ENCODE measurements around the gene HJV.

Gene HJV

DNA sequence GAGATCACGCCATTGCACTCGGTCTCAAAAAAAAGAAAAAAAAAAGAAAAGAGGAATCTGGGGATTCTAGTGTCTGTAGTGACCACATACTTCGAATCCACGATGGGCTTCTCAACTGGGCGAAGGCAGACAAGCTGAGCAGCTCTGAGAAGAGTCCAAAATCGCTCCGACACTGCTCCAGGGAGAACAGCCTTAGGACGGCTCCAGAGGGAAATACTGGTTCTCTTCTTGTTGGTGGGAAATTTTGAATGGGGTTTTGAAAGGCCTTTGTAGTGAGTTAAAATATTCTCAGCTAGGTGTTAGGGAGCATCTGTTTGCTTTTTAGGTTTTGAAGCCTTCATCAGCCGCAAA, 18.3 kb upstream of the HJV start:
- no peaks in the 10 kb centered on the region for H4K20me1 ChIP-seq (ENCODE audit: insufficient read depth, low read length, poor library complexity, severe bottlenecking)
- peaks cover 15% of the 10 kb centered on the region for H3F3A ChIP-seq (ENCODE audit: low read depth)
- H3K9me2 ChIP-seq (replicated peaks; ENCODE audit: low read depth, low read length), result no peaks in the 10 kb centered on the region
- H3K9me3 ChIP-seq (ENCODE audit: insufficient read depth, low read depth, low read length), result no peaks in the 10 kb centered on the region
- H3K36me3 ChIP-seq (ENCODE audit: insufficient read depth, low read length), result no peaks in the 10 kb centered on the region
- no peaks in the 10 kb centered on the region for H3K27me3 ChIP-seq (ENCODE audit: insufficient read depth, low read length, poor library complexity, severe bottlenecking)
- H3K9ac ChIP-seq (ENCODE audit: low read depth, low read length, poor library complexity, severe bottlenecking), result no peak overlapping the region
- peaks cover 8% of the 10 kb centered on the region for H3K4me1 ChIP-seq (ENCODE audit: insufficient read depth, low read length, poor library complexity, severe bottlenecking)
- TF ChIP-seq EZH2phosphoT487 (IDR thresholded peaks at IDR 0.05; ENCODE audit: borderline replicate concordance), result no peak
- TF ChIP-seq, protein P1, sequence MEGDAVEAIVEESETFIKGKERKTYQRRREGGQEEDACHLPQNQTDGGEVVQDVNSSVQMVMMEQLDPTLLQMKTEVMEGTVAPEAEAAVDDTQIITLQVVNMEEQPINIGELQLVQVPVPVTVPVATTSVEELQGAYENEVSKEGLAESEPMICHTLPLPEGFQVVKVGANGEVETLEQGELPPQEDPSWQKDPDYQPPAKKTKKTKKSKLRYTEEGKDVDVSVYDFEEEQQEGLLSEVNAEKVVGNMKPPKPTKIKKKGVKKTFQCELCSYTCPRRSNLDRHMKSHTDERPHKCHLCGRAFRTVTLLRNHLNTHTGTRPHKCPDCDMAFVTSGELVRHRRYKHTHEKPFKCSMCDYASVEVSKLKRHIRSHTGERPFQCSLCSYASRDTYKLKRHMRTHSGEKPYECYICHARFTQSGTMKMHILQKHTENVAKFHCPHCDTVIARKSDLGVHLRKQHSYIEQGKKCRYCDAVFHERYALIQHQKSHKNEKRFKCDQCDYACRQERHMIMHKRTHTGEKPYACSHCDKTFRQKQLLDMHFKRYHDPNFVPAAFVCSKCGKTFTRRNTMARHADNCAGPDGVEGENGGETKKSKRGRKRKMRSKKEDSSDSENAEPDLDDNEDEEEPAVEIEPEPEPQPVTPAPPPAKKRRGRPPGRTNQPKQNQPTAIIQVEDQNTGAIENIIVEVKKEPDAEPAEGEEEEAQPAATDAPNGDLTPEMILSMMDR (conservative IDR thresholded peaks at IDR 0.05; ENCODE audit: low read length), result no peak
- H3K4me3 ChIP-seq (ENCODE audit: low read length, poor library complexity, severe bottlenecking), result no peak overlapping the region
- no peaks in the 10 kb centered on the region for H3K79me2 ChIP-seq (ENCODE audit: insufficient read depth, low read length)
- no peak overlapping the region for H3K4me2 ChIP-seq (ENCODE audit: low read depth, low read length, poor library complexity, severe bottlenecking)
- no peak overlapping the region for H2AFZ ChIP-seq (ENCODE audit: low read length)

DNA sequence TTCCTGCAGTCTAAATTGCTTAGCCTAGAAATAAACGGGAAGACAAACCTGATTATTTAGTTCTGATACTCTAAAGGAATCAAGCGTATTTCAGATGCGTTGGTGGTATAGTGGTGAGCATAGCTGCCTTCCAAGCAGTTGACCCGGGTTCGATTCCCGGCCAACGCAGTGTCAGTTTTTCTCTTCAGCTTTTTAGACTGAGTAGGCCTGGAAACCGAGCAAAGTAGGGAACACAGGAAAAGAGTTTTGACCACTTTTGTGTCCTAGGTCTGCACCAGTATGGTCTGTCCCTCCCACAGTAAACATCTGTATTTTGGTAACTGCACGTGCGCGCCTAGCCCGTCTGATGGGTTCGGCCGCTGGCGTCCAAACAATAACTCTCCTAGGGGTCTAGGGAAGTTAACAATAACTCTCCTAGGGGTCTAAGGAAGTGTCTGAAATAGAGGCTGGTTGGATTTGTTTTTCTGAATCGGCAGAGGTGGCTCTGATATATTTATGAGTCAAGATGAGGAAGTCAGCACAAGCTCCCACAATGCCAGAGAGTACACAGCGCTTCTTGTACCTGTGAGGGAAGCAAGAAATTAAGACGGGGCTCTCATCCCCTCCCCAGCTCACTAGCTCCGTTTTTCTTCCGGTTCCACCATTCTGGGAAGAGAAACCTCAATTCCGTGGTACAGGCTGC, 15.6 kb upstream of the HJV start:
- Histone ChIP-seq H3K4me1 (ENCODE audit: insufficient read depth, low read length, poor library complexity, severe bottlenecking) (peaks cover 14% of the 10 kb centered on the region), H3K79me2 (ENCODE audit: insufficient read depth, low read length) (no peaks in the 10 kb centered on the region), H3K36me3 (ENCODE audit: insufficient read depth, low read length) (no peaks in the 10 kb centered on the region), H3K9ac (ENCODE audit: low read depth, low read length, poor library complexity, severe bottlenecking) (peak overlapping the region; percentile 98), H3K9me3 (ENCODE audit: insufficient read depth, low read depth, low read length) (no peaks in the 10 kb centered on the region), H3K4me2 (ENCODE audit: low read depth, low read length, poor library complexity, severe bottlenecking) (peak overlapping the region; percentile 91), H2AFZ (ENCODE audit: low read length) (peak overlapping the region; percentile 98), H3K9me2 (replicated peaks; ENCODE audit: low read depth, low read length) (no peaks in the 10 kb centered on the region), H4K20me1 (ENCODE audit: insufficient read depth, low read length, poor library complexity, severe bottlenecking) (no peaks in the 10 kb centered on the region), H3K4me3 (ENCODE audit: low read length, poor library complexity, severe bottlenecking) (peak overlapping the region; percentile 93), H3K27me3 (ENCODE audit: insufficient read depth, low read length, poor library complexity, severe bottlenecking) (no peaks in the 10 kb centered on the region), H3F3A (ENCODE audit: low read depth) (peaks cover 15% of the 10 kb centered on the region)
- TF ChIP-seq, protein P1 (conservative IDR thresholded peaks at IDR 0.05; ENCODE audit: low read length), result no peak
- no peak for TF ChIP-seq EZH2phosphoT487 (IDR thresholded peaks at IDR 0.05; ENCODE audit: borderline replicate concordance)

DNA sequence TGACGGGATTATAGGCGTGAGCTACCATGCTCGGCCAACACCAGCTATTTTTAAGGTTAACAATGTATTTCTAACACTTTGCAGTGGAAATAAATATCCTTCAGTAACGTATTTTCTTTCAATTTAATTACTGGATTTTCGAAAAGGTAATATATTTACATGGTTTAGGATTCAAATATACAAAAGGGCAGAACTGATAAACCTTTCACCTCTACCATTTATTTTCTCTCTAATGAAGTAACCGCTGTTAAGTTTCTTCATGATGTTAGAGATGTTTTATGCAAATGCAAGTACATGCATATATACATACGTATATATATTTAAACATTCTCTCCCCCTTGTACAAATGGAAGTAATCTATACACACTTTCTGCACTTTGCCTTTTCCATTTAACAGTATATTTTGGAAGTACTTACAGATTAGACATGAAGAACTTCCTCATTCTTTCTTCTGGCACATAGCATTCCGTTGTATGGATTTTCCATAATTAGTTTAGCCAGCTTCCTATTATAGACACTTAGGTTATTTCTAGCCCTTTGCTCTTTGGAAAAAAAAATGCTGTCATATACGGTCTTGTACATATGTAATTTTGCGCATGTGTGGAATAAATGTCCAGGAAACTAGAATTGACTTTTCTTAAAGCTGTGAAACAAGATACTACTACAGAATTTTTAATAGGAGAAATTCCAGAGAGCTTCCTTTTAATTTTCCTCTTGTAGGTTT, 14.9 kb upstream of the HJV start:
- H3F3A ChIP-seq (ENCODE audit: low read depth), result peaks cover 15% of the 10 kb centered on the region
- H3K36me3 ChIP-seq (ENCODE audit: insufficient read depth, low read length), result no peaks in the 10 kb centered on the region
- no peaks in the 10 kb centered on the region for H3K9me2 ChIP-seq (replicated peaks; ENCODE audit: low read depth, low read length)

More for the DNA sequence above, 14.9 kb upstream of the HJV start:
- Histone ChIP-seq H3K4me1 (ENCODE audit: insufficient read depth, low read length, poor library complexity, severe bottlenecking) (peaks cover 14% of the 10 kb centered on the region), H2AFZ (ENCODE audit: low read length) (no peak overlapping the region), H3K79me2 (ENCODE audit: insufficient read depth, low read length) (no peaks in the 10 kb centered on the region), H3K4me2 (ENCODE audit: low read depth, low read length, poor library complexity, severe bottlenecking) (peak overlapping the region; percentile 91), H3K27me3 (ENCODE audit: insufficient read depth, low read length, poor library complexity, severe bottlenecking) (no peaks in the 10 kb centered on the region), H3K9ac (ENCODE audit: low read depth, low read length, poor library complexity, severe bottlenecking) (peak overlapping the region; percentile 98), H4K20me1 (ENCODE audit: insufficient read depth, low read length, poor library complexity, severe bottlenecking) (no peaks in the 10 kb centered on the region), H3K9me3 (ENCODE audit: insufficient read depth, low read depth, low read length) (no peaks in the 10 kb centered on the region), H3K4me3 (ENCODE audit: low read length, poor library complexity, severe bottlenecking) (peak overlapping the region; percentile 93)
- TF ChIP-seq EZH2phosphoT487 (IDR thresholded peaks at IDR 0.05; ENCODE audit: borderline replicate concordance), result no peak
- TF ChIP-seq, protein P1 (conservative IDR thresholded peaks at IDR 0.05; ENCODE audit: low read length), result no peak
